Testis (tissue), 2 donors: ENCODE results near the gene CDCP1.

ENCODE experiments used
- POLR2A ChIP-seq: fragments of 450-650 bp; IDR thresholded peaks from one replicate; pipeline ENCODE4 v1.6.1; 2017; ENCODE audit warnings: antibody characterized with exemption, mild to moderate bottlenecking, moderate library complexity
- TF ChIP-seq, protein P1 (sequence below), 3 experiments: fragments of 450-650 bp in 2 of 3; fragments of 200-600 bp in 1 of 3; sonication (generic) in 1 of 3; IDR thresholded peaks; one replicate each; pipeline ENCODE4 v1.5.1; 2016 to 2019; ENCODE audit warnings: antibody characterized with exemption in 3 of 3, mild to moderate bottlenecking in 2 of 3, moderate library complexity in 1 of 3

DNA sequence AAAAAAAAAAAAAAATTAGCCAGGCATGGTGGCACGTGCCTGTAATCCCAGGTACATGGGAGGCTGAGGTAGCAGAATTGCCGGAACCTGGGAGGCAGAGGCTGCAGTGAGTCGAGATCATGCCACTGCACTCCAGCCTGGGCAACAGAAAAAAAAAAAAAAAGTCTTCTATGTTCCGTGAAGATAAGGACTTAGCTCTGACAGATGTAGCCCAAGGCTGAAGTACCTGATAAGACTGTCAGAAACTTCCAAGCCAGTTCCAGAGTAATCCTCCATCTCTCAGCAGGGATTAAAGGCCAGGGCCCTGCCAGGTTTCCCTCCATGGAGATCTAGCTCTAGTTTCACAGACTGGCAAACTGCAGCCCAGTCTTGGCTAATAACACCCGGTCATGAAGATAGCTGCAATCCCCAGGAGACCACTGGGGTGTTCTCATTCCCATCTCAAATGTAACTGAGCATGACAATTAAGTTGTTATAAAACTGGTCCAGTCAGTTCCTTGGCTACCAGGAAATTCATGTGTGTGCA, 8.5 kb downstream of the CDCP1 start:
- TF ChIP-seq, protein P1, sequence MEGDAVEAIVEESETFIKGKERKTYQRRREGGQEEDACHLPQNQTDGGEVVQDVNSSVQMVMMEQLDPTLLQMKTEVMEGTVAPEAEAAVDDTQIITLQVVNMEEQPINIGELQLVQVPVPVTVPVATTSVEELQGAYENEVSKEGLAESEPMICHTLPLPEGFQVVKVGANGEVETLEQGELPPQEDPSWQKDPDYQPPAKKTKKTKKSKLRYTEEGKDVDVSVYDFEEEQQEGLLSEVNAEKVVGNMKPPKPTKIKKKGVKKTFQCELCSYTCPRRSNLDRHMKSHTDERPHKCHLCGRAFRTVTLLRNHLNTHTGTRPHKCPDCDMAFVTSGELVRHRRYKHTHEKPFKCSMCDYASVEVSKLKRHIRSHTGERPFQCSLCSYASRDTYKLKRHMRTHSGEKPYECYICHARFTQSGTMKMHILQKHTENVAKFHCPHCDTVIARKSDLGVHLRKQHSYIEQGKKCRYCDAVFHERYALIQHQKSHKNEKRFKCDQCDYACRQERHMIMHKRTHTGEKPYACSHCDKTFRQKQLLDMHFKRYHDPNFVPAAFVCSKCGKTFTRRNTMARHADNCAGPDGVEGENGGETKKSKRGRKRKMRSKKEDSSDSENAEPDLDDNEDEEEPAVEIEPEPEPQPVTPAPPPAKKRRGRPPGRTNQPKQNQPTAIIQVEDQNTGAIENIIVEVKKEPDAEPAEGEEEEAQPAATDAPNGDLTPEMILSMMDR (IDR thresholded peaks at IDR 0.05): no peak
- TF ChIP-seq POLR2A: no peak
